Neural cell (in vitro differentiated cells): ENCODE measurements around the gene FGF12. TPM values are rescaled to one million over a fixed set of nuclear protein-coding genes. Genes with fewer than 3 reads are reported as not detected.

Experiments
- H2AFZ ChIP-seq: fragments of 200-600, 300-800 bp; sonication (generic), shearing (Covaris generic); 2 replicates; pipeline ENCODE4 v1.6.0; 2014; ENCODE audit warnings: low read depth, mild to moderate bottlenecking, antibody characterized with exemption, low read length, moderate library complexity
- H3F3A ChIP-seq: fragments of 200-600 bp; shearing (Covaris generic); 2 replicates; pipeline ENCODE4 v1.6.1; 2016; ENCODE audit warnings: mild to moderate bottlenecking, moderate library complexity, mixed read lengths, antibody characterized with exemption, low read length; ENCODE audit not compliant: insufficient read depth, poor library complexity, severe bottlenecking
- H3K27ac ChIP-seq: fragments of 200-600, 300-800 bp; sonication (generic), shearing (Covaris generic); 2 replicates; pipeline ENCODE4 v1.5.1; 2014; ENCODE audit warnings: mild to moderate bottlenecking, low read length, moderate library complexity
- H3K27me3 ChIP-seq: fragments of 300-800, 200-600 bp; sonication (generic), shearing (Covaris generic); 2 replicates; pipeline ENCODE4 v1.6.0; 2014; ENCODE audit warnings: mild to moderate bottlenecking, low read depth, low read length, moderate library complexity; ENCODE audit not compliant: insufficient read depth
- H3K36me3 ChIP-seq: fragments of 300-800, 200-600 bp; sonication (generic), shearing (Covaris generic); 2 replicates; pipeline ENCODE4 v1.5.1; 2014; ENCODE audit warnings: mild to moderate bottlenecking, antibody characterized with exemption, low read length, moderate library complexity; ENCODE audit not compliant: insufficient read depth
- H3K4me2 ChIP-seq: fragments of 300-800, 200-600 bp; sonication (generic), shearing (Covaris generic); 2 replicates; pipeline ENCODE4 v1.6.0; 2014; ENCODE audit warnings: mild to moderate bottlenecking, low read length
- H3K4me3 ChIP-seq: fragments of 300-800, 200-600 bp; sonication (generic), shearing (Covaris generic); 2 replicates; pipeline ENCODE4 v1.5.1; 2014; ENCODE audit warnings: mild to moderate bottlenecking, low read length, moderate library complexity
- H3K79me2 ChIP-seq: fragments of 200-600 bp; shearing (Covaris generic); replicated peaks from 2 replicates; pipeline ENCODE4 v1.6.0; 2014; ENCODE audit warnings: mild to moderate bottlenecking, low read length, moderate library complexity; ENCODE audit not compliant: insufficient read depth
- H3K9ac ChIP-seq: fragments of 300-800, 200-600 bp; sonication (generic), shearing (Covaris generic); 2 replicates; pipeline ENCODE4 v1.6.1; 2016; ENCODE audit warnings: mild to moderate bottlenecking, low read length, mixed read lengths
- H3K9me2 ChIP-seq: fragments of 200-600 bp; shearing (Covaris generic); 2 replicates; pipeline ENCODE4 v1.6.1; 2016; ENCODE audit warnings: mild to moderate bottlenecking, low read length, mixed read lengths; ENCODE audit not compliant: insufficient read depth
- H3K9me3 ChIP-seq: fragments of 200-600, 300-800 bp; sonication (generic), shearing (Covaris generic); 2 replicates; pipeline ENCODE4 v1.6.1; 2016; ENCODE audit warnings: mild to moderate bottlenecking, mixed run types, low read length, moderate library complexity, mixed read lengths
- H4K20me1 ChIP-seq: fragments of 200-600 bp; shearing (Covaris generic); 2 replicates; pipeline ENCODE4 v1.6.1; 2016; ENCODE audit warnings: mild to moderate bottlenecking, mixed run types; ENCODE audit not compliant: insufficient read depth
- CTCF ChIP-seq: fragments of 450-650 bp; IDR thresholded peaks from 2 replicates; pipeline ENCODE4 v1.5.1; 2014; ENCODE audit warnings: antibody characterized with exemption, mild to moderate bottlenecking, moderate library complexity; ENCODE audit not compliant: poor library complexity, severe bottlenecking
- EP300 ChIP-seq: fragments of 450-650 bp; conservative IDR thresholded peaks from 2 replicates; pipeline ENCODE4 v1.6.1; 2014; ENCODE audit warnings: antibody characterized with exemption, mild to moderate bottlenecking, moderate library complexity; ENCODE audit not compliant: poor library complexity, severe bottlenecking
- EZH2 ChIP-seq: fragments of 200-600, 300-800 bp; shearing (Covaris generic), sonication (generic); IDR thresholded peaks from 2 replicates; pipeline ENCODE4 v1.6.1; 2014; ENCODE audit warnings: antibody characterized with exemption, low read length, borderline replicate concordance, mild to moderate bottlenecking; ENCODE audit not compliant: insufficient read depth, poor library complexity, severe bottlenecking
- MXI1 ChIP-seq: fragments of 450-650 bp; conservative IDR thresholded peaks from 2 replicates; pipeline ENCODE4 v1.6.1; 2014; ENCODE audit warnings: antibody characterized with exemption, mild to moderate bottlenecking; ENCODE audit not compliant: poor library complexity, severe bottlenecking
- POLR2AphosphoS5 ChIP-seq: IDR thresholded peaks from 2 replicates; pipeline ENCODE4 v1.6.1; 2012
- RAD21 ChIP-seq: fragments of 450-650 bp; conservative IDR thresholded peaks from 2 replicates; pipeline ENCODE4 v1.6.1; 2014; ENCODE audit warnings: antibody characterized with exemption, mild to moderate bottlenecking, moderate library complexity
- REST ChIP-seq: IDR thresholded peaks from 2 replicates; pipeline ENCODE4 v1.6.1; 2012; ENCODE audit warnings: borderline replicate concordance
- SMC3 ChIP-seq: fragments of 450-650 bp; conservative IDR thresholded peaks from 2 replicates; pipeline ENCODE4 v1.6.1; 2014; ENCODE audit warnings: antibody characterized with exemption, mild to moderate bottlenecking, moderate library complexity; ENCODE audit not compliant: poor library complexity
- TAF1 ChIP-seq: IDR thresholded peaks from 2 replicates; pipeline ENCODE4 v1.6.1; 2012; ENCODE audit warnings: low read depth
- polyA plus RNA-seq: library from polyadenylated mRNA; depleted of rRNA; stranded (reverse); fragments of >200 nt; gene quantifications from 2 replicates; pipeline ENCODE4 v1.2.3, GENCODE V29; 2014

FGF12 gene
- polyA plus RNA-seq, 1 donor from 2014 or later = 4.8 TPM

GRCh38 chr3:192246847-192247559 is 480.3 kb downstream of the FGF12 start:
- H3K4me3 ChIP-seq = no peak overlapping the region
- H3K27ac ChIP-seq = no peak overlapping the region
- no peaks in the 10 kb centered on the region for H4K20me1 ChIP-seq
- H3K27me3 ChIP-seq = no peaks in the 10 kb centered on the region
- H3K79me2 ChIP-seq = no peaks in the 10 kb centered on the region
- no peaks in the 10 kb centered on the region for H3K9me3 ChIP-seq
- TF ChIP-seq EZH2 = no peak
- no peak for TF ChIP-seq MXI1
- no peak for TF ChIP-seq REST
- TF ChIP-seq POLR2AphosphoS5 = no peak
- no peak for TF ChIP-seq RAD21
- TF ChIP-seq CTCF = no peak
- no peak for TF ChIP-seq EP300
- no peak for TF ChIP-seq SMC3
- no peak for TF ChIP-seq TAF1
- H3K9ac ChIP-seq = no peak overlapping the region
- H3K4me2 ChIP-seq = no peak overlapping the region
- no peak overlapping the region for H2AFZ ChIP-seq
- no peaks in the 10 kb centered on the region for H3K36me3 ChIP-seq
- H3F3A ChIP-seq = no peaks in the 10 kb centered on the region
- H3K9me2 ChIP-seq = no peaks in the 10 kb centered on the region

GRCh38 chr3:192244591-192244990 is 482.8 kb downstream of the FGF12 start:
- Histone ChIP-seq H3F3A (no peaks in the 10 kb centered on the region), H3K36me3 (no peaks in the 10 kb centered on the region), H3K9ac (no peak overlapping the region), H3K9me2 (no peaks in the 10 kb centered on the region), H3K27me3 (no peaks in the 10 kb centered on the region), H3K79me2 (no peaks in the 10 kb centered on the region), H3K27ac (no peak overlapping the region), H3K9me3 (no peaks in the 10 kb centered on the region), H3K4me3 (no peak overlapping the region), H4K20me1 (no peaks in the 10 kb centered on the region), H3K4me2 (no peak overlapping the region), H2AFZ (no peak overlapping the region)
- TF ChIP-seq REST (no peak), TAF1 (no peak), SMC3 (no peak), RAD21 (no peak), CTCF (no peak), EZH2 (no peak), EP300 (no peak), POLR2AphosphoS5 (no peak), MXI1 (no peak)
